ENCODE results near the gene NDEL1.

- TF ChIP-seq SP1 (CRISPR knock-in tag; conservative IDR thresholded peaks at IDR 0.05) (no peak), CTCF (IDR thresholded peaks at IDR 0.05) (no peak), SOX15 (CRISPR knock-in tag; IDR thresholded peaks at IDR 0.05) (no peak), ARID4B (CRISPR knock-in tag; IDR thresholded peaks at IDR 0.05; ENCODE audit: borderline replicate concordance) (no peak), CREM (CRISPR knock-in tag; IDR thresholded peaks at IDR 0.05) (no peak), TCF7 (CRISPR knock-in tag; IDR thresholded peaks at IDR 0.05; ENCODE audit: low read depth) (no peak), E2F4 (CRISPR knock-in tag; IDR thresholded peaks at IDR 0.05; ENCODE audit: borderline replicate concordance, low read depth) (no peak), NR1H2 (CRISPR knock-in tag; IDR thresholded peaks at IDR 0.05) (no peak), CREB1 (CRISPR knock-in tag; IDR thresholded peaks at IDR 0.05) (no peak), ETV6 (CRISPR knock-in tag; IDR thresholded peaks at IDR 0.05) (no peak), FOXP1 (CRISPR knock-in tag; IDR thresholded peaks at IDR 0.05; ENCODE audit: borderline replicate concordance) (no peak), KAT7 (CRISPR knock-in tag; IDR thresholded peaks at IDR 0.05; ENCODE audit: borderline replicate concordance) (no peak)
Measured at GRCh38 chr17:8426802-8427201, 8.9 kb upstream of the NDEL1 start.

Measured in WTC11 (cell line).